Karpas-422 (cell line): ENCODE results near the gene CCNG1. TPM values are rescaled to one million over a fixed set of nuclear protein-coding genes. Genes with fewer than 3 reads are reported as not detected.
"Not testable (repeated sequence)": the region's sequence is repeated elsewhere in the genome, so short reads cannot be mapped to it uniquely, and the experiment has no call there.

Source experiments
- DNase-seq: peaks from one replicate; pipeline ENCODE4 v3.0.0-alpha.2; 2015
- H2AFZ ChIP-seq: fragments of 200-600 bp; sonication (generic); 2 replicates; pipeline ENCODE4 v1.6.1; 2014; ENCODE audit warnings: antibody characterized with exemption, low read length, mixed read lengths
- H3K27ac ChIP-seq: fragments of 200-600 bp; sonication (generic); 2 replicates; pipeline ENCODE4 v1.5.1; 2014; ENCODE audit warnings: mild to moderate bottlenecking, low read length, moderate library complexity
- H3K27me3 ChIP-seq: fragments of 200-600 bp; sonication (generic); 2 replicates; pipeline ENCODE4 v1.6.1; 2014; ENCODE audit warnings: low read length, mixed read lengths
- H3K36me3 ChIP-seq: fragments of 200-600 bp; sonication (generic); 2 replicates; pipeline ENCODE4 v1.6.1; 2014; ENCODE audit warnings: low read length, mixed read lengths; ENCODE audit not compliant: insufficient read depth
- H3K4me1 ChIP-seq: fragments of 200-600 bp; sonication (generic); 2 replicates; pipeline ENCODE4 v1.6.1; 2014; ENCODE audit warnings: mild to moderate bottlenecking, low read length, mixed read lengths
- H3K4me2 ChIP-seq: fragments of 200-600 bp; sonication (generic); 2 replicates; pipeline ENCODE4 v1.6.1; 2014; ENCODE audit warnings: low read length, low read depth, mild to moderate bottlenecking; ENCODE audit not compliant: poor library complexity, severe bottlenecking
- H3K4me3 ChIP-seq: fragments of 200-600 bp; sonication (generic); 2 replicates; pipeline ENCODE4 v1.5.1; 2014; ENCODE audit warnings: mild to moderate bottlenecking, antibody characterized with exemption, low read length, mixed read lengths
- H3K79me2 ChIP-seq: fragments of 200-600 bp; sonication (generic); 2 replicates; pipeline ENCODE4 v1.6.1; 2014; ENCODE audit warnings: mild to moderate bottlenecking, low read length, mixed read lengths
- H3K9ac ChIP-seq: fragments of 200-600 bp; sonication (generic); 2 replicates; pipeline ENCODE4 v1.6.0; 2014; ENCODE audit warnings: low read length
- H3K9me2 ChIP-seq: fragments of 200-600 bp; sonication (generic), shearing (Covaris generic); replicated peaks from 2 replicates; pipeline ENCODE4 v1.6.0; 2014; ENCODE audit warnings: mild to moderate bottlenecking, low read length, moderate library complexity; ENCODE audit not compliant: insufficient read depth
- H3K9me3 ChIP-seq: fragments of 300-700, 200-600 bp; sonication (generic); 2 replicates; pipeline ENCODE4 v1.6.1; 2014; ENCODE audit warnings: low read length, mixed read lengths
- H4K20me1 ChIP-seq: fragments of 200-600 bp; sonication (generic); 2 replicates; pipeline ENCODE4 v1.6.1; 2014; ENCODE audit warnings: mild to moderate bottlenecking, antibody characterized with exemption, low read length, low read depth; ENCODE audit not compliant: insufficient read depth
- total RNA-seq: library from RNA; depleted of rRNA; stranded (reverse); fragments of >200 nt; shearing (Covaris generic); gene quantifications from 2 replicates; pipeline ENCODE4 v1.2.3, GENCODE V29; 2014; ENCODE audit warnings: low replicate concordance

Gene CCNG1
- total RNA-seq, 1 experiment from 2014 or later, result 270 TPM

DNA sequence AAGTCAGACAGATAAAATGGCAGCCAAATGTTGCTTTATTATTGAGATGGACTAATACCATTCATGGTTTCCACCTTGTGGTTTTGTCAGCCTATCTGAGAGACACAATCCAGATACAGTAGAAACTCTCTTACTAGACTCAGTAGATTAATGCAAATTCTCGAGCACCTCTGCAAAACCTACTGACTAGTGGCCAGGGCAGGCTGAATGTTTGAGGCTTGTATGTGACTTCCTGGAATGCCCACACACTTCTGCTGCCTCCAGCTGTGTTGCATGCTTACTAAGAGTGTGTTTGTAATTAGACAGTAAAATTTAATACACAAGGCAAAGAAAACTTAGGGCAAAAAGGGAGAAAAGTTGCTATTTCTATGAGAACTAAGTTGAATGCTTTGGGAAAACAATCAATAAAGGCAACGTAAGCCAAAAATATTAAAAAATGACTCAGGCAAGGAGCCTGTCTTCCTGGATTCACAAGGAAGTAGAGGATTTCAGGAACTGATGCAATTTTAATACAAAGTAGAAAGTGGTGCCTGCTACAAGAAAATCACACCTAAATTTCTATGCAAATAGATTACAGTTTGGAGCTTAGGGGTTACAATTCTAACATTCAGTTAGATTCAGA, 30.2 kb upstream of the CCNG1 start:
- no peaks in the 10 kb centered on the region for H3K79me2 ChIP-seq
- H3K36me3 ChIP-seq, result no peaks in the 10 kb centered on the region
- peak; percentile 71 for DNase-seq
- peak overlapping the region; percentile 55 for H3K4me2 ChIP-seq
- H3K27me3 ChIP-seq, result no peaks in the 10 kb centered on the region
- peaks cover 32% of the 10 kb centered on the region for H3K4me1 ChIP-seq
- H3K9me2 ChIP-seq, result no peaks in the 10 kb centered on the region
- peak overlapping the region; percentile 32; the same call in 1 of the 2 replicates for H2AFZ ChIP-seq
- no peak overlapping the region for H3K9ac ChIP-seq
- no peaks in the 10 kb centered on the region for H4K20me1 ChIP-seq
- no peaks in the 10 kb centered on the region for H3K9me3 ChIP-seq
- H3K27ac ChIP-seq, result no peak overlapping the region
- H3K4me3 ChIP-seq, result no peak overlapping the region

DNA sequence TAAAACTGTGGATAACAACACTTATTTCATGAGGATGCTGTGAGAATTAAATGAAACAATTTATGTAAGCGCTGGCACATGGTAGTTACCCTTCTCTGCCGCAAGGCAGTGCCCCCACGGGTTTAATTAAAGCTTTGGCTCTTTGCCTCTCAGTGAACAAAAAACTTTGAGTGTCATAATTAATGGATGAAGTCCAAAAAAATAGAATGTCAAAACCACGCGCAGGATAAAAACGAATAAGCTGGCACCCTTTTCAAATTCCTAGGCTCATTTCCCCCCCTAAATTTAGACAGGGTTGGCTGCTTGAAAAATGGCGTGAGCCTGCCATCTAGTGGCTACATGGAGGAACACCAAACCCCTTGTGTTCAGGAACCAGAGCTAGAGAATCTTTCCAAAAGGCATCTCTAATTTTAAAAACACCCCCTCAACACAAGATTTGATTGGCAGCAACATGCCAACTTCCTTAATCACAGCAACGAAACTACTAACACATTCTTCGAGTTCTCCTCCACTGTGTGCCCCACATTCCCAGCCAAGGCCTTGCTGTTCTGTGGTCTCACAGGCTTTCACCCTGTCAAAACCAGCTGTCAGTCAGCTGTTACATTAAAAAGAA, 29.0 kb upstream of the CCNG1 start:
- no peak overlapping the region for H3K9ac ChIP-seq
- H3K9me2 ChIP-seq, result no peaks in the 10 kb centered on the region
- H3K4me3 ChIP-seq, result no peak overlapping the region
- peaks cover 32% of the 10 kb centered on the region for H3K4me1 ChIP-seq
- no peaks in the 10 kb centered on the region for H3K9me3 ChIP-seq
- H3K36me3 ChIP-seq, result no peaks in the 10 kb centered on the region
- peak overlapping the region; percentile 29 for H3K4me2 ChIP-seq
- no peaks in the 10 kb centered on the region for H3K27me3 ChIP-seq
- H2AFZ ChIP-seq, result no peak overlapping the region
- no peaks in the 10 kb centered on the region for H4K20me1 ChIP-seq
- no peak overlapping the region for H3K27ac ChIP-seq
- DNase-seq, result peak; percentile 87
- no peaks in the 10 kb centered on the region for H3K79me2 ChIP-seq

DNA sequence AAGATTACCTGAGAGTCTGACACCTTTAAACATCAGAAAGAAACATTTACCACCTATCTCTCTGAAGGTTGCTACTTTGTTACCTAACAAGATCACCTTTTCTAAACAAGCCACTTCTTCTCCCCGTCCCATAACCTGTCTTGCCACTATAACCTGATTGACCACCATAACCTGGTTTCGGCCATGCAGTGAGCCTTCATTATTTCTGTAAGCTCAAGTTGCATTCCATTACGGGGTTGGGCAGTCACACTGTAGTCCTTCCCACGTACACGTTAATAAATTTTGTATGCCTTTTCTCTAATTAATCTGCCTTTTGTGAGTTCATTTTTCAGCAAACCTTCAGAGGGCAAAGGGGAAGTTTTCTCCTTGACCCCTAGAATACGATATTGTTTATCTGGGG, 28.0 kb upstream of the CCNG1 start:
- no peaks in the 10 kb centered on the region for H3K9me2 ChIP-seq
- H3K4me2 ChIP-seq, result peak overlapping the region; percentile 29
- H3K4me3 ChIP-seq, result no peak overlapping the region
- no peaks in the 10 kb centered on the region for H4K20me1 ChIP-seq
- H3K9me3 ChIP-seq, result no peaks in the 10 kb centered on the region
- H3K4me1 ChIP-seq, result peaks cover 32% of the 10 kb centered on the region
- H2AFZ ChIP-seq, result no peak overlapping the region
- no peaks in the 10 kb centered on the region for H3K27me3 ChIP-seq
- no peaks in the 10 kb centered on the region for H3K79me2 ChIP-seq
- DNase-seq, result peak; percentile 34
- no peaks in the 10 kb centered on the region for H3K36me3 ChIP-seq
- H3K9ac ChIP-seq, result no peak overlapping the region
- no peak overlapping the region for H3K27ac ChIP-seq

DNA sequence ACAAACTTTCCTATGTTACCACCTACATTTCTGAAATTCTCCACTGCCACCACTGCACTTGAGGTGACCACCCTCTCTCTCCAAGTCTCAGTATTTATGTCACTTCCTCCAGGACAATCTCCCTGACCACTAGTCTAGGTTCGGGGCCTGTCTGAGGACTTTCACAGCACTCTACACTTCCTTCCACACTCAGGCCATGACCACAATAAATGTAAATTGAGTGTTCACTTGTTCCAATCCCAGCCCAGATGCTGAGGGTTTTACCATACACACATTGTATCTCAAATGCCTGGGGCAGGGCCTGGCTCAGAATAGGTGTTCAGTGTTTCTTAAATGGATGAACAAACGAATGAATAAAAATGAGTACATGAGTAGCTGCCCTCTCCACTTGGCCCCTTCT, 26.9 kb upstream of the CCNG1 start:
- Histone ChIP-seq H3K79me2 (no peaks in the 10 kb centered on the region), H3K36me3 (no peaks in the 10 kb centered on the region), H2AFZ (no peak overlapping the region), H3K9me2 (no peaks in the 10 kb centered on the region), H3K9ac (no peak overlapping the region), H3K4me3 (no peak overlapping the region), H3K27ac (no peak overlapping the region), H3K4me2 (no peak overlapping the region), H3K9me3 (no peaks in the 10 kb centered on the region), H4K20me1 (no peaks in the 10 kb centered on the region), H3K4me1 (peaks cover 32% of the 10 kb centered on the region), H3K27me3 (no peaks in the 10 kb centered on the region)
- DNase-seq, result peak; percentile 25

DNA sequence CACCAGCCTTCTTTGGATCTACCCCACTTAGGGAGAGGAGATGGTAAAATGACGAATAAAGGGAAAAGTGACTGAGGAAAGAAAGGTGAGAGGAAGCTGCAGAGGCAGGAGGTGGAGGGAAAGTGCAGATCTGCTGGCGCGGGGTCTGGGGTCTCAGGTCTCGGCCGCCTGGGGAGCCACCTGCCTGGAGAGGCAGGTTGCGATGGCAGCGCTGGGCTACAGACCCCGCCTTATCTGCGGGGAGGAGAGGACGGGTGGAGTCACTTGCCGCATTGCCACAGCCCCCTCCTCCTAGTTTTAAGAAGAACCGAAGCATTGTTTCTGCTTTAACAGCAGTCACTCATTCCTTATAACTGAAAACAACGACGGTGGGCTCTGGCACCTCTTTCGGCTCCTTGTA, 21.7 kb upstream of the CCNG1 start:
- not testable (repeated sequence) for H3K36me3 ChIP-seq, H3K9me3 ChIP-seq, H3K4me2 ChIP-seq, H2AFZ ChIP-seq, H3K27ac ChIP-seq, H3K79me2 ChIP-seq, H3K9ac ChIP-seq, H4K20me1 ChIP-seq, DNase-seq, H3K9me2 ChIP-seq, H3K27me3 ChIP-seq, H3K4me3 ChIP-seq, H3K4me1 ChIP-seq

DNA sequence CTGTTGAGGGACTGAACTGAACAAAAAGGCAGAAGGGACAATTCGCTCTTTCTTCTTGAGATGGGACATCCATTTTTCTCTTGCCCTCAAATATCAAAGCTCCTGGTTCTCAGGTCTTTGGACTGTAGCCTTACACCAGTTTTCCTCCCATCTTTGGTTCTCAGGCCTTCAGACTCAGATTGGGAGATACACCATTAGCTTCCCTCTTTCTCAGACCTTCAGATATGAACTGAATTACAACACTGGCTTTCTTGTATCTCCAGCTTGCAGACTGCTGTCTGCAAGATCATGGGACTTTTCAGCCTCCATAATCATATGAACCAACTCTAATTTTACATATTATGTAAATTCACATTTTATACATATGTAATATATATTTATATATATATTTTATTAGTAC, 12.6 kb upstream of the CCNG1 start:
- no peaks in the 10 kb centered on the region for H3K79me2 ChIP-seq
- H3K4me3 ChIP-seq, result no peak overlapping the region
- H3K9ac ChIP-seq, result no peak overlapping the region
- no peaks in the 10 kb centered on the region for H3K36me3 ChIP-seq
- no peak overlapping the region for H3K4me2 ChIP-seq
- H2AFZ ChIP-seq, result no peak overlapping the region
- no peaks in the 10 kb centered on the region for H3K9me2 ChIP-seq
- no peak for DNase-seq
- H3K27ac ChIP-seq, result no peak overlapping the region
- H4K20me1 ChIP-seq, result no peaks in the 10 kb centered on the region
- no peaks in the 10 kb centered on the region for H3K4me1 ChIP-seq
- no peaks in the 10 kb centered on the region for H3K9me3 ChIP-seq
- no peaks in the 10 kb centered on the region for H3K27me3 ChIP-seq

DNA sequence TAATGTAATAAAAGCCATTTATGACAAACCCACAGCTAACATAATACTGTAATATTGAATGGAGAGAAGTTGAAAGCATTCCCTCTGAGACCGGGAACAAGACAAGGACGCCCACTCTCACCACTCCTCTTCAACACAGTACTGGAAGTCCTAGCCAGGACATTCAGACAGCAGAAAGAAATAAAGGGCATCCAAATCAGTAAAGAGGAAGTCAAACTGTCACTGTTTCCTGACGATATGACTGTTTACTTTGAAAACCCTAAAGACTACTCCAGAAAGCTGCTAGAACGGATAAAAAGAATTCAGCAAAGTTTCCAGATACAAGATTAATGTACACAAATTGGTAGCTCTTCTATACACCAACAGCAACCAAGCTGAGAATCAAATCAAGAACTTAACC, 11.3 kb upstream of the CCNG1 start:
- H3K4me1 ChIP-seq, H3K79me2 ChIP-seq, H3K4me3 ChIP-seq, H4K20me1 ChIP-seq, H3K9ac ChIP-seq, H2AFZ ChIP-seq, H3K9me2 ChIP-seq, H3K27me3 ChIP-seq, H3K4me2 ChIP-seq, H3K27ac ChIP-seq, H3K36me3 ChIP-seq, DNase-seq, H3K9me3 ChIP-seq: not testable (repeated sequence)

DNA sequence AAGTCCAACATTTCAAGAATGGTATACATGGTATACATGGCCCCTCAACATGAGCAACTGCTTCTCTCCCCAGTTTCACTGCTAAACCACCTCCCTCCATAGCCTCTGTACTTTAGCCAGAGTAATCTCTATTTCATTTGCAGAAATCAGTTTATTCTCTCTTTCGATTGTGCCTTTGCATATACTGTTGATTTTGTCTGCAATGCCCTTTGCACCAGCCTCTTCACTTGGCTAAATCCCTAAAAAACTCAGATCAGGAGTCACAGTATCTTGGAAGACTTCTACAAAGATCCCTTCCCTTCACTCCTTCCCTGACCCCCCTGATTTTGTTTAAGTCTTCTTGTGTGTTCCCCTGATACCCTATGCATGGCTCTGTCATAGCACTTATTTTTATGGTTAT, 4.9 kb upstream of the CCNG1 start:
- H3K27me3 ChIP-seq, result no peaks in the 10 kb centered on the region
- H2AFZ ChIP-seq, result no peak overlapping the region
- no peak overlapping the region for H3K27ac ChIP-seq
- no peak overlapping the region for H3K9ac ChIP-seq
- H3K9me3 ChIP-seq, result no peaks in the 10 kb centered on the region
- H4K20me1 ChIP-seq, result no peaks in the 10 kb centered on the region
- H3K9me2 ChIP-seq, result no peaks in the 10 kb centered on the region
- H3K36me3 ChIP-seq, result no peaks in the 10 kb centered on the region
- H3K4me3 ChIP-seq, result no peak overlapping the region
- DNase-seq, result no peak
- no peak overlapping the region for H3K4me2 ChIP-seq
- H3K79me2 ChIP-seq, result peaks cover 1% of the 10 kb centered on the region
- H3K4me1 ChIP-seq, result peaks cover 10% of the 10 kb centered on the region
